WTC11 (cell line): Measurements from ENCODE around the gene ZBTB39. TPM values are rescaled to one million over a fixed set of nuclear protein-coding genes. Genes with fewer than 3 reads are reported as not detected.

ENCODE experiments used
- ATAC-seq: fragments of 200-7000 bp; cut with Tn5 transposase; 2 replicates; pipeline ENCODE4 v1.10.0; 2021; ENCODE audit warnings: mild to moderate bottlenecking, moderate library complexity
- CTCF ChIA-PET: fragments of 300-600 bp; sonication (Branson Sonifier 250); formaldehyde crosslinking; loops from one replicate; lab custom pipeline; 2021; ENCODE audit warnings: antibody characterized with exemption; lab: Charles Lee
- POLR2A ChIA-PET: fragments of 350-600 bp; sonication (Branson Sonifier 250); formaldehyde crosslinking; loops from one replicate; lab custom pipeline; 2021; ENCODE audit warnings: antibody characterized with exemption; lab: Charles Lee
- DNase-seq: peaks from one replicate; pipeline ENCODE4 v3.0.0; 2021; ENCODE audit warnings: low spot score
- H3K27ac Mint-ChIP-seq: 2 replicates; pipeline ENCODE4 v1.8.0; 2021; ENCODE audit warnings: mixed read lengths
- H3K27me3 Mint-ChIP-seq: 2 replicates; pipeline ENCODE4 v1.8.0; 2021; ENCODE audit warnings: low read depth, mild to moderate bottlenecking, moderate library complexity, mixed read lengths
- H3K36me3 Mint-ChIP-seq: 2 replicates; pipeline ENCODE4 v1.8.0; 2021; ENCODE audit warnings: mixed read lengths
- H3K4me1 Mint-ChIP-seq: 2 replicates; pipeline ENCODE4 v1.8.0; 2022; ENCODE audit warnings: mixed read lengths
- H3K4me3 Mint-ChIP-seq: 2 replicates; pipeline ENCODE4 v1.8.0; 2021; ENCODE audit warnings: mild to moderate bottlenecking, moderate library complexity, mixed read lengths
- H3K9me3 Mint-ChIP-seq: 2 replicates; pipeline ENCODE4 v1.8.0; 2021; ENCODE audit warnings: mixed read lengths
- CREB1 ChIP-seq: sonication (generic); formaldehyde crosslinking; IDR thresholded peaks from 2 replicates; pipeline ENCODE4 v1.8.0; 2023; ENCODE audit warnings: mild to moderate bottlenecking, missing genetic modification reagents
- IRF2 ChIP-seq: sonication (generic); formaldehyde crosslinking; IDR thresholded peaks from 2 replicates; pipeline ENCODE4 v1.8.0; 2022; ENCODE audit warnings: low read depth, missing genetic modification reagents, borderline replicate concordance
- NFATC4 ChIP-seq: fragments of 250-450 bp; sonication (Bioruptor Pico); IDR thresholded peaks from 2 replicates; pipeline ENCODE4 v1.9.0; 2021; ENCODE audit warnings: mild to moderate bottlenecking
- NR2C2 ChIP-seq: sonication (generic); formaldehyde crosslinking; IDR thresholded peaks from 2 replicates; pipeline ENCODE4 v1.8.0; 2022; ENCODE audit warnings: mild to moderate bottlenecking, missing genetic modification reagents
- PRRX2 ChIP-seq: fragments of 250-450 bp; sonication (Bioruptor Pico); IDR thresholded peaks from 2 replicates; pipeline ENCODE4 v1.8.0; 2021; ENCODE audit warnings: mild to moderate bottlenecking
- TCF7 ChIP-seq: sonication (generic); formaldehyde crosslinking; IDR thresholded peaks from 2 replicates; pipeline ENCODE4 v1.8.0; 2022; ENCODE audit warnings: mild to moderate bottlenecking, low read depth, missing genetic modification reagents, moderate library complexity
- ZNF121 ChIP-seq: sonication (generic); formaldehyde crosslinking; IDR thresholded peaks from 2 replicates; pipeline ENCODE4 v1.8.0; 2023; ENCODE audit warnings: missing genetic modification reagents
- total RNA-seq: library from RNA; stranded (reverse); gene quantifications from 3 replicates; pipeline ENCODE4 v1.2.3, GENCODE V29; 2021
- TF ChIP-seq, protein P1 (sequence below): sonication (generic); formaldehyde crosslinking; IDR thresholded peaks from 2 replicates; pipeline ENCODE4 v1.8.0; 2022; ENCODE audit warnings: mild to moderate bottlenecking, missing genetic modification reagents
- TF ChIP-seq, protein P2 (sequence below): sonication (generic); formaldehyde crosslinking; IDR thresholded peaks from 2 replicates; pipeline ENCODE4 v1.8.1; 2023; ENCODE audit warnings: mild to moderate bottlenecking, missing genetic modification reagents, borderline replicate concordance
- TF ChIP-seq, protein P3 (sequence below): fragments of 200-600 bp; IDR thresholded peaks from 2 replicates; pipeline ENCODE4 v1.8.0; 2022; ENCODE audit warnings: antibody characterized with exemption
- TF ChIP-seq, protein P4 (sequence below): sonication (generic); formaldehyde crosslinking; IDR thresholded peaks from 2 replicates; pipeline ENCODE4 v1.8.0; 2023; ENCODE audit warnings: missing genetic modification reagents
- TF ChIP-seq, protein P5 (sequence below): sonication (generic); formaldehyde crosslinking; IDR thresholded peaks from 2 replicates; pipeline ENCODE4 v1.8.1; 2022; ENCODE audit warnings: low read depth, missing genetic modification reagents, borderline replicate concordance
- TF ChIP-seq, protein P6 (sequence below): sonication (generic); formaldehyde crosslinking; IDR thresholded peaks from 2 replicates; pipeline ENCODE4 v1.8.1; 2023; ENCODE audit warnings: mild to moderate bottlenecking, missing genetic modification reagents, moderate library complexity
- TF ChIP-seq, protein P7 (sequence below): sonication (generic); formaldehyde crosslinking; IDR thresholded peaks from 2 replicates; pipeline ENCODE4 v1.8.1; 2022; ENCODE audit warnings: mild to moderate bottlenecking, missing genetic modification reagents, moderate library complexity, borderline replicate concordance

Gene ZBTB39
- total RNA-seq, 1 experiment from 2014 or later: 20.2 TPM

DNA sequence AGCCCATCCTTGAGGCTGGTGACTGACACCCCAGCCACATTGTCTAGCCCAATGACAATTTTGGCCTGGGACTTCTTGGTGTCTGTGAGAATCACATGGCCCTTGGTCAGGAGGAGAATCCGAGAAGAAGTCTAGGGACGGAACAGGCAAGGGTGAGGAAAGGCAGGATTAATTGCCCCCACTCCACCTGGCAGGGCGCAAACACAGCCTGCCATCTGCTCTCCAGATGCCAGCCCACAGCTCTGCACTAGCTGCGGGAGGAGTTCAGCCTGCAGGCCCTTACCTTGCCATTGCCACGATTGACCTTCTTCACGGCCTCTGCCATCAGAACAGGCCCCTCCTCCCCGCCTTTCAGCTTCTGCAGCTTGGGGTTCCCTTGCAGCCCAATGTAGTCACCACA is 23.1 kb upstream of the ZBTB39 start (continued):
- TF ChIP-seq, protein P1, sequence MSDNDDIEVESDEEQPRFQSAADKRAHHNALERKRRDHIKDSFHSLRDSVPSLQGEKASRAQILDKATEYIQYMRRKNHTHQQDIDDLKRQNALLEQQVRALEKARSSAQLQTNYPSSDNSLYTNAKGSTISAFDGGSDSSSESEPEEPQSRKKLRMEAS (CRISPR knock-in tag): no peak
- TF ChIP-seq, protein P2, sequence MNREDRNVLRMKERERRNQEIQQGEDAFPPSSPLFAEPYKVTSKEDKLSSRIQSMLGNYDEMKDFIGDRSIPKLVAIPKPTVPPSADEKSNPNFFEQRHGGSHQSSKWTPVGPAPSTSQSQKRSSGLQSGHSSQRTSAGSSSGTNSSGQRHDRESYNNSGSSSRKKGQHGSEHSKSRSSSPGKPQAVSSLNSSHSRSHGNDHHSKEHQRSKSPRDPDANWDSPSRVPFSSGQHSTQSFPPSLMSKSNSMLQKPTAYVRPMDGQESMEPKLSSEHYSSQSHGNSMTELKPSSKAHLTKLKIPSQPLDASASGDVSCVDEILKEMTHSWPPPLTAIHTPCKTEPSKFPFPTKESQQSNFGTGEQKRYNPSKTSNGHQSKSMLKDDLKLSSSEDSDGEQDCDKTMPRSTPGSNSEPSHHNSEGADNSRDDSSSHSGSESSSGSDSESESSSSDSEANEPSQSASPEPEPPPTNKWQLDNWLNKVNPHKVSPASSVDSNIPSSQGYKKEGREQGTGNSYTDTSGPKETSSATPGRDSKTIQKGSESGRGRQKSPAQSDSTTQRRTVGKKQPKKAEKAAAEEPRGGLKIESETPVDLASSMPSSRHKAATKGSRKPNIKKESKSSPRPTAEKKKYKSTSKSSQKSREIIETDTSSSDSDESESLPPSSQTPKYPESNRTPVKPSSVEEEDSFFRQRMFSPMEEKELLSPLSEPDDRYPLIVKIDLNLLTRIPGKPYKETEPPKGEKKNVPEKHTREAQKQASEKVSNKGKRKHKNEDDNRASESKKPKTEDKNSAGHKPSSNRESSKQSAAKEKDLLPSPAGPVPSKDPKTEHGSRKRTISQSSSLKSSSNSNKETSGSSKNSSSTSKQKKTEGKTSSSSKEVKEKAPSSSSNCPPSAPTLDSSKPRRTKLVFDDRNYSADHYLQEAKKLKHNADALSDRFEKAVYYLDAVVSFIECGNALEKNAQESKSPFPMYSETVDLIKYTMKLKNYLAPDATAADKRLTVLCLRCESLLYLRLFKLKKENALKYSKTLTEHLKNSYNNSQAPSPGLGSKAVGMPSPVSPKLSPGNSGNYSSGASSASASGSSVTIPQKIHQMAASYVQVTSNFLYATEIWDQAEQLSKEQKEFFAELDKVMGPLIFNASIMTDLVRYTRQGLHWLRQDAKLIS (CRISPR knock-in tag): no peak

DNA sequence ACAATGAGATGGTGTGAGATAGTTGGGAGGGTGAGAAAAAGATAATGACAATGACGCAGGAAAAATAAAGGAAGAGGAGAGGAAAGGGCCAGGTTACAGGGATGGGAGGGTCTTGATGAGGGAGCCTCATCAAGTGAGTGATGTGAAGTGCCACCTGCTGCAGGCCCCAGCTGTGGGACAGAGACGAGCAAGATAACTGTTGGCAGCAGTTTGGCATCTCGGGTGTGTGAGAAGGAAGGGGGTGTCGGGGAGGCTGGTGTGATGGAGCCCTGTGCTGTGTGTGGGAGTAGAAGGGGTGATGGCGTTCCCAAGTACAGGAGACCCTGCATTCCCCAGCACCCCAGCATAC is 21.4 kb upstream of the ZBTB39 start:
- POLR2A ChIA-PET: interaction anchor here (1.0 kb wide), 1 partner anchor 84 kb away, joined by 3 read pairs; no protein-coding TSS in a partner anchor
- CTCF ChIA-PET: interaction anchor here (0.9 to 2.8 kb wide), 6 partner anchors 15 to 100 kb away, joined by 3 to 13 read pairs (median 5); partner anchors contain the start of gene LRP1
- Mint-ChIP-seq H3K4me3 (no peak overlapping the region), H3K27ac (no peak overlapping the region; the same call in 1 of the 2 replicates), H3K27me3 (peaks cover 3% of the 10 kb centered on the region; the same call in 1 of the 2 replicates), H3K36me3 (no peaks in the 10 kb centered on the region), H3K9me3 (no peaks in the 10 kb centered on the region)
- no peak for DNase-seq
- ATAC-seq: no peak
- TF ChIP-seq CREB1 (CRISPR knock-in tag): no peak
- no peak for TF ChIP-seq NFATC4 (CRISPR knock-in tag)
- TF ChIP-seq, protein P3, sequence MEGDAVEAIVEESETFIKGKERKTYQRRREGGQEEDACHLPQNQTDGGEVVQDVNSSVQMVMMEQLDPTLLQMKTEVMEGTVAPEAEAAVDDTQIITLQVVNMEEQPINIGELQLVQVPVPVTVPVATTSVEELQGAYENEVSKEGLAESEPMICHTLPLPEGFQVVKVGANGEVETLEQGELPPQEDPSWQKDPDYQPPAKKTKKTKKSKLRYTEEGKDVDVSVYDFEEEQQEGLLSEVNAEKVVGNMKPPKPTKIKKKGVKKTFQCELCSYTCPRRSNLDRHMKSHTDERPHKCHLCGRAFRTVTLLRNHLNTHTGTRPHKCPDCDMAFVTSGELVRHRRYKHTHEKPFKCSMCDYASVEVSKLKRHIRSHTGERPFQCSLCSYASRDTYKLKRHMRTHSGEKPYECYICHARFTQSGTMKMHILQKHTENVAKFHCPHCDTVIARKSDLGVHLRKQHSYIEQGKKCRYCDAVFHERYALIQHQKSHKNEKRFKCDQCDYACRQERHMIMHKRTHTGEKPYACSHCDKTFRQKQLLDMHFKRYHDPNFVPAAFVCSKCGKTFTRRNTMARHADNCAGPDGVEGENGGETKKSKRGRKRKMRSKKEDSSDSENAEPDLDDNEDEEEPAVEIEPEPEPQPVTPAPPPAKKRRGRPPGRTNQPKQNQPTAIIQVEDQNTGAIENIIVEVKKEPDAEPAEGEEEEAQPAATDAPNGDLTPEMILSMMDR: no peak
- TF ChIP-seq, protein P4, sequence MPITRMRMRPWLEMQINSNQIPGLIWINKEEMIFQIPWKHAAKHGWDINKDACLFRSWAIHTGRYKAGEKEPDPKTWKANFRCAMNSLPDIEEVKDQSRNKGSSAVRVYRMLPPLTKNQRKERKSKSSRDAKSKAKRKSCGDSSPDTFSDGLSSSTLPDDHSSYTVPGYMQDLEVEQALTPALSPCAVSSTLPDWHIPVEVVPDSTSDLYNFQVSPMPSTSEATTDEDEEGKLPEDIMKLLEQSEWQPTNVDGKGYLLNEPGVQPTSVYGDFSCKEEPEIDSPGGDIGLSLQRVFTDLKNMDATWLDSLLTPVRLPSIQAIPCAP (CRISPR knock-in tag): no peak
- TF ChIP-seq, protein P5, sequence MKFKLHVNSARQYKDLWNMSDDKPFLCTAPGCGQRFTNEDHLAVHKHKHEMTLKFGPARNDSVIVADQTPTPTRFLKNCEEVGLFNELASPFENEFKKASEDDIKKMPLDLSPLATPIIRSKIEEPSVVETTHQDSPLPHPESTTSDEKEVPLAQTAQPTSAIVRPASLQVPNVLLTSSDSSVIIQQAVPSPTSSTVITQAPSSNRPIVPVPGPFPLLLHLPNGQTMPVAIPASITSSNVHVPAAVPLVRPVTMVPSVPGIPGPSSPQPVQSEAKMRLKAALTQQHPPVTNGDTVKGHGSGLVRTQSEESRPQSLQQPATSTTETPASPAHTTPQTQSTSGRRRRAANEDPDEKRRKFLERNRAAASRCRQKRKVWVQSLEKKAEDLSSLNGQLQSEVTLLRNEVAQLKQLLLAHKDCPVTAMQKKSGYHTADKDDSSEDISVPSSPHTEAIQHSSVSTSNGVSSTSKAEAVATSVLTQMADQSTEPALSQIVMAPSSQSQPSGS (CRISPR knock-in tag): no peak
- no peak for TF ChIP-seq PRRX2 (CRISPR knock-in tag)
- TF ChIP-seq, protein P6, sequence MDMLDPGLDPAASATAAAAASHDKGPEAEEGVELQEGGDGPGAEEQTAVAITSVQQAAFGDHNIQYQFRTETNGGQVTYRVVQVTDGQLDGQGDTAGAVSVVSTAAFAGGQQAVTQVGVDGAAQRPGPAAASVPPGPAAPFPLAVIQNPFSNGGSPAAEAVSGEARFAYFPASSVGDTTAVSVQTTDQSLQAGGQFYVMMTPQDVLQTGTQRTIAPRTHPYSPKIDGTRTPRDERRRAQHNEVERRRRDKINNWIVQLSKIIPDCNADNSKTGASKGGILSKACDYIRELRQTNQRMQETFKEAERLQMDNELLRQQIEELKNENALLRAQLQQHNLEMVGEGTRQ (CRISPR knock-in tag): no peak
- no peak for TF ChIP-seq TCF7 (CRISPR knock-in tag)
- TF ChIP-seq ZNF121 (CRISPR knock-in tag): no peak
- TF ChIP-seq, all 79 proteins: peak for 0
- peaks cover 19% of the 10 kb centered on the region for H3K4me1 Mint-ChIP-seq

DNA sequence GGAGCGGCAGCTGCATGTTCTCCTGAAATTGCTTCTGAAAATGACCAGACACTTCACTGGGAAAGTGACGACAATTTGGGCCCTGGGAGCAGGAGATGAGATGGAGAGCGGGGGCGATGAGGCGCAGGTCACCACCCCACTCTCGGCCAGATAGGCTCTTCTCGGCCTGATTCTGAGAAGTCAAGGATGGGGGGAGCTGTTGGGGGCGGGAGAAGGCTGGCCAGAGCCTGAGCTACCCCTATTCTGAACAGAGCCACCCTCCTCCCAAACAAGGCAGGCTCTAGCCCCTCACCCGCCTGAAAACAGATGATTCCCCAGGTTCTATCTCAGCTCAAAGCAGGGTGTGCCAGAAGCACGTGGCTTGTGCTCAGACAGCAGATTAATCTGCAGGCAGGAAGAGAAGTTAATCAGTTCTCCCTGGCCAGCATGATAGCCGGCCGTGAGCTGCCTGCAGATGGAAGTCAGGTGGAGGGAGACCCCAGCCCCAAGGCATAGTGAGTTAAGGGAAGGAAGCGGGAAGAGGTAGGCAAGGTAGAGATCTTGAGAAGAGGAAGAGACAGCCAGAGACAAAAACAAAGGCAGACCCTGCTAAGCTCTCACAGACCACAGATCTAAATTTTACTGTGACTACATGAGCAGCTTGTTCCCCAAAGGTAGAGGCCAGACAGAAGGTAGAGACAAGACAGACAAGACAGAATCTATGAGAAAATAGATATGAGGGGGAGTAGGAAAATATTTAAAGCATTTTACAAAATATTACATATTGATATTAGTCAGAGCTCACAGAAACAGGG is 20.9 kb upstream of the ZBTB39 start:
- ATAC-seq (no peak), DNase-seq (no peak)
- ChIA-PET CTCF (interaction anchor here (0.8 to 2.8 kb wide), 7 partner anchors 14 to 101 kb away, joined by 3 to 13 read pairs (median 5); partner anchors contain the start of gene LRP1), POLR2A (interaction anchor here (1.0 kb wide), 1 partner anchor 84 kb away, joined by 3 read pairs; no protein-coding TSS in a partner anchor)
- TF ChIP-seq, protein P7, sequence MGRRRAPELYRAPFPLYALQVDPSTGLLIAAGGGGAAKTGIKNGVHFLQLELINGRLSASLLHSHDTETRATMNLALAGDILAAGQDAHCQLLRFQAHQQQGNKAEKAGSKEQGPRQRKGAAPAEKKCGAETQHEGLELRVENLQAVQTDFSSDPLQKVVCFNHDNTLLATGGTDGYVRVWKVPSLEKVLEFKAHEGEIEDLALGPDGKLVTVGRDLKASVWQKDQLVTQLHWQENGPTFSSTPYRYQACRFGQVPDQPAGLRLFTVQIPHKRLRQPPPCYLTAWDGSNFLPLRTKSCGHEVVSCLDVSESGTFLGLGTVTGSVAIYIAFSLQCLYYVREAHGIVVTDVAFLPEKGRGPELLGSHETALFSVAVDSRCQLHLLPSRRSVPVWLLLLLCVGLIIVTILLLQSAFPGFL (CRISPR knock-in tag): no peak
- no peak for TF ChIP-seq IRF2 (CRISPR knock-in tag)
- TF ChIP-seq NR2C2 (CRISPR knock-in tag): no peak
- Mint-ChIP-seq H3K36me3 (no peaks in the 10 kb centered on the region), H3K27ac (no peak overlapping the region; the same call in 1 of the 2 replicates), H3K27me3 (peaks cover 3% of the 10 kb centered on the region; the same call in 1 of the 2 replicates), H3K4me1 (peaks cover 19% of the 10 kb centered on the region), H3K9me3 (no peaks in the 10 kb centered on the region), H3K4me3 (no peak overlapping the region)
